HepG2 (cell line): ENCODE results near the gene QDPR. TPM values are rescaled to one million over a fixed set of nuclear protein-coding genes. Genes with fewer than 3 reads are reported as not detected.

ENCODE experiments used
- ARID5B ChIP-seq: IDR thresholded peaks from 2 replicates; pipeline ENCODE4 v1.4.0; 2020; ENCODE audit warnings: mild to moderate bottlenecking, missing genetic modification reagents
- CBFB ChIP-seq: sonication (generic); formaldehyde crosslinking; IDR thresholded peaks from 2 replicates; pipeline ENCODE4 v1.4.0; 2020; ENCODE audit warnings: missing genetic modification reagents
- CREM ChIP-seq, 2 experiments: sonication (generic) in 1 of 2; formaldehyde crosslinking in 1 of 2; IDR thresholded peaks; 2 replicates each; pipeline versions ENCODE4 v1.4.0 to v1.6.1; 2016 to 2020; ENCODE audit warnings: antibody characterized with exemption in 1 of 2, mild to moderate bottlenecking in 1 of 2, missing genetic modification reagents in 1 of 2
- HOXA9 ChIP-seq: sonication (generic); formaldehyde crosslinking; IDR thresholded peaks from 2 replicates; pipeline ENCODE4 v1.8.1; 2022; ENCODE audit warnings: missing genetic modification reagents, mild to moderate bottlenecking, moderate library complexity, borderline replicate concordance
- ISL2 ChIP-seq: sonication (generic); formaldehyde crosslinking; IDR thresholded peaks from 2 replicates; pipeline ENCODE4 v1.5.0; 2020; ENCODE audit warnings: missing genetic modification reagents
- KDM5A ChIP-seq: fragments of 200-600 bp; sonication (generic); IDR thresholded peaks from 2 replicates; pipeline ENCODE4 v1.7.0; 2018; ENCODE audit warnings: antibody characterized with exemption, mild to moderate bottlenecking, low read length, borderline replicate concordance
- NFE2L2 ChIP-seq: fragments of 150-350 bp; IDR thresholded peaks from 2 replicates; pipeline ENCODE4 v1.6.1; 2014; ENCODE audit warnings: low read length
- PATZ1 ChIP-seq: sonication (generic); formaldehyde crosslinking; IDR thresholded peaks from 2 replicates; pipeline ENCODE4 v1.4.0; 2020; ENCODE audit warnings: missing genetic modification reagents
- PCBP2 ChIP-seq: fragments of 200-400 bp; formaldehyde crosslinking; optimal IDR thresholded peaks from 2 replicates; pipeline ENCODE3; 2018; ENCODE audit warnings: low read length, low read depth; ENCODE audit not compliant: poor library complexity, severe bottlenecking
- PITX1 ChIP-seq: sonication (generic); formaldehyde crosslinking; IDR thresholded peaks from 2 replicates; pipeline ENCODE4 v1.5.1; 2020; ENCODE audit warnings: mild to moderate bottlenecking, missing genetic modification reagents
- RFX1 ChIP-seq: fragments of 450-650 bp; IDR thresholded peaks from 2 replicates; pipeline ENCODE4 v1.6.1; 2017
- RNF2 ChIP-seq: fragments of 450-650 bp; conservative IDR thresholded peaks from 2 replicates; pipeline ENCODE4 v1.6.1; 2016; ENCODE audit warnings: low read depth
- SAP130 ChIP-seq: IDR thresholded peaks from 2 replicates; pipeline ENCODE4 v1.6.1; 2016; ENCODE audit warnings: low read depth
- SOX13 ChIP-seq, 3 experiments: fragments of 450-650 bp in 1 of 3; sonication (generic) in 1 of 3; formaldehyde crosslinking in 1 of 3; IDR thresholded peaks in 2 of 3; conservative IDR thresholded peaks in 1 of 3; 2 replicates each; pipeline versions ENCODE4 v1.5.0 to v1.6.1; 2016 to 2020; ENCODE audit warnings: antibody characterized with exemption in 1 of 3, mild to moderate bottlenecking in 1 of 3, missing compliant biosample characterization in 1 of 3, missing genetic modification reagents in 1 of 3, moderate library complexity in 1 of 3
- SSRP1 ChIP-seq: IDR thresholded peaks from 2 replicates; pipeline ENCODE4 v1.6.1; 2016; ENCODE audit warnings: control low read depth
- TCF7 ChIP-seq: sonication (generic); IDR thresholded peaks from 2 replicates; pipeline ENCODE4 v1.6.1; 2016; ENCODE audit warnings: antibody characterized with exemption, low read depth
- YY1 ChIP-seq: IDR thresholded peaks from 2 replicates; pipeline ENCODE4 v1.6.1; 2011; ENCODE audit warnings: low read length, low read depth, moderate library complexity, mild to moderate bottlenecking; ENCODE audit not compliant: insufficient read depth, insufficient replicate concordance
- ZFP36L1 ChIP-seq: sonication (generic); formaldehyde crosslinking; IDR thresholded peaks from 2 replicates; pipeline ENCODE4 v1.8.0; 2022; ENCODE audit warnings: mild to moderate bottlenecking, missing genetic modification reagents, moderate library complexity
- ZNF414 ChIP-seq: sonication (generic); formaldehyde crosslinking; IDR thresholded peaks from 2 replicates; pipeline ENCODE4 v1.5.0; 2020; ENCODE audit warnings: missing genetic modification reagents
- ZNF513 ChIP-seq: sonication (generic); formaldehyde crosslinking; conservative IDR thresholded peaks from 2 replicates; pipeline ENCODE4 v1.5.0; 2020; ENCODE audit warnings: missing genetic modification reagents
- ZNF678 ChIP-seq: sonication (generic); formaldehyde crosslinking; IDR thresholded peaks from 2 replicates; pipeline ENCODE4 v1.4.0; 2020; ENCODE audit warnings: mild to moderate bottlenecking, missing genetic modification reagents
- ZNF75D ChIP-seq: sonication (generic); formaldehyde crosslinking; IDR thresholded peaks from 2 replicates; pipeline ENCODE4 v1.8.1; 2023; ENCODE audit warnings: missing genetic modification reagents, mild to moderate bottlenecking, borderline replicate concordance
- ZNF792 ChIP-seq: IDR thresholded peaks from 2 replicates; pipeline ENCODE4 v1.6.1; 2016
- ZNF891 ChIP-seq: sonication (generic); formaldehyde crosslinking; IDR thresholded peaks from 2 replicates; pipeline ENCODE4 v1.5.0; 2020; ENCODE audit warnings: mild to moderate bottlenecking, missing genetic modification reagents
- polyA plus RNA-seq, 8 experiments: library from polyadenylated mRNA; depleted of rRNA in 3 of 8; stranded (reverse) in 7 of 8; unstranded in 1 of 8; fragments of >200 nt; fragmentation: Illumina TruSeq in 4 of 8; extraction: Trizol in 4 of 8; gene quantifications; 2 replicates each; pipeline versions ENCODE4 v1.2.1 to v1.2.3, GENCODE V29; 2011 to 2016; ENCODE audit warnings: low read depth in 4 of 8, missing spikeins in 1 of 8, mixed read lengths in 1 of 8; ENCODE audit not compliant: insufficient read depth in 1 of 8
- total RNA-seq, 5 experiments: library from RNA; depleted of rRNA; stranded (reverse); fragments of >200 nt; fragmentation: Illumina TruSeq; extraction: Trizol; gene quantifications; 2 replicates each; pipeline ENCODE4 v1.2.3, GENCODE V29; 2016; ENCODE audit warnings: low read depth in 1 of 5

Gene QDPR
- total and polyA plus RNA-seq, 2 of the 13 experiments (the other 11 are each of a cell fraction or from before 2014, with no cell fraction given), result 9.9 to 95.5 TPM

- no peak for TF ChIP-seq NFE2L2
- no peak for TF ChIP-seq PCBP2
- TF ChIP-seq TCF7, result peak; percentile 88
- TF ChIP-seq ISL2 (CRISPR knock-in tag), result peak; percentile 52; the same call in 1 of the 2 replicates
- 0 out of 2 replicates have a peak, but pooled peaks have one; percentile 33 for TF ChIP-seq SAP130
- TF ChIP-seq ZNF513 (CRISPR knock-in tag), result no peak
- TF ChIP-seq YY1, result no peak
- no peak for TF ChIP-seq CBFB (CRISPR knock-in tag)
- TF ChIP-seq SSRP1 (CRISPR knock-in tag), result no peak
- TF ChIP-seq RFX1, result no peak
- TF ChIP-seq ZNF792 (CRISPR knock-in tag), result no peak
- no peak for TF ChIP-seq ZNF75D (CRISPR knock-in tag)
- TF ChIP-seq KDM5A, result no peak
- TF ChIP-seq PITX1 (CRISPR knock-in tag), result peak; percentile 21; the same call in 1 of the 2 replicates
- TF ChIP-seq ARID5B (CRISPR knock-in tag), result peak; percentile 44
- no peak for TF ChIP-seq RNF2
- TF ChIP-seq ZNF678 (CRISPR knock-in tag), result no peak
- 0 out of 2 replicates have a peak, but pooled peaks have one; percentile 25 for TF ChIP-seq SOX13 (IDR thresholded peaks at IDR 0.05)
- peak in 1 of 2 experiments; percentile 69; a peak in 1 of 4 replicates for TF ChIP-seq SOX13 (CRISPR knock-in tag; conservative IDR thresholded peaks at IDR 0.05 in 1 of 2, IDR thresholded peaks at IDR 0.05 in 1 of 2)
- peak; percentile 49; the same call in 1 of the 2 replicates for TF ChIP-seq ZFP36L1 (CRISPR knock-in tag)
- peak; percentile 66 for TF ChIP-seq CREM (IDR thresholded peaks at IDR 0.05)
- TF ChIP-seq CREM (CRISPR knock-in tag; IDR thresholded peaks at IDR 0.05), result no peak
- TF ChIP-seq PATZ1 (CRISPR knock-in tag), result peak; percentile 20; the same call in 1 of the 2 replicates
- no peak for TF ChIP-seq ZNF891
- TF ChIP-seq ZNF414 (CRISPR knock-in tag), result no peak
- TF ChIP-seq HOXA9 (CRISPR knock-in tag), result no peak
These were observed 44.6 kb upstream of the QDPR start (continued) for GRCh38 chr4:17556498-17556897.
